Measurements from ENCODE around the gene LGALS7B.
"Not testable (repeated sequence)": the region's sequence is repeated elsewhere in the genome, so short reads cannot be mapped to it uniquely, and the experiment has no call there.

Gene LGALS7B

GRCh38 chr19:38786572-38787265 lies 2.3 kb upstream of the LGALS7B start:
- no peak overlapping the region for H3K27ac ChIP-seq
- TF ChIP-seq, protein P1, sequence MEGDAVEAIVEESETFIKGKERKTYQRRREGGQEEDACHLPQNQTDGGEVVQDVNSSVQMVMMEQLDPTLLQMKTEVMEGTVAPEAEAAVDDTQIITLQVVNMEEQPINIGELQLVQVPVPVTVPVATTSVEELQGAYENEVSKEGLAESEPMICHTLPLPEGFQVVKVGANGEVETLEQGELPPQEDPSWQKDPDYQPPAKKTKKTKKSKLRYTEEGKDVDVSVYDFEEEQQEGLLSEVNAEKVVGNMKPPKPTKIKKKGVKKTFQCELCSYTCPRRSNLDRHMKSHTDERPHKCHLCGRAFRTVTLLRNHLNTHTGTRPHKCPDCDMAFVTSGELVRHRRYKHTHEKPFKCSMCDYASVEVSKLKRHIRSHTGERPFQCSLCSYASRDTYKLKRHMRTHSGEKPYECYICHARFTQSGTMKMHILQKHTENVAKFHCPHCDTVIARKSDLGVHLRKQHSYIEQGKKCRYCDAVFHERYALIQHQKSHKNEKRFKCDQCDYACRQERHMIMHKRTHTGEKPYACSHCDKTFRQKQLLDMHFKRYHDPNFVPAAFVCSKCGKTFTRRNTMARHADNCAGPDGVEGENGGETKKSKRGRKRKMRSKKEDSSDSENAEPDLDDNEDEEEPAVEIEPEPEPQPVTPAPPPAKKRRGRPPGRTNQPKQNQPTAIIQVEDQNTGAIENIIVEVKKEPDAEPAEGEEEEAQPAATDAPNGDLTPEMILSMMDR (conservative IDR thresholded peaks at IDR 0.05): no peak

DNA sequence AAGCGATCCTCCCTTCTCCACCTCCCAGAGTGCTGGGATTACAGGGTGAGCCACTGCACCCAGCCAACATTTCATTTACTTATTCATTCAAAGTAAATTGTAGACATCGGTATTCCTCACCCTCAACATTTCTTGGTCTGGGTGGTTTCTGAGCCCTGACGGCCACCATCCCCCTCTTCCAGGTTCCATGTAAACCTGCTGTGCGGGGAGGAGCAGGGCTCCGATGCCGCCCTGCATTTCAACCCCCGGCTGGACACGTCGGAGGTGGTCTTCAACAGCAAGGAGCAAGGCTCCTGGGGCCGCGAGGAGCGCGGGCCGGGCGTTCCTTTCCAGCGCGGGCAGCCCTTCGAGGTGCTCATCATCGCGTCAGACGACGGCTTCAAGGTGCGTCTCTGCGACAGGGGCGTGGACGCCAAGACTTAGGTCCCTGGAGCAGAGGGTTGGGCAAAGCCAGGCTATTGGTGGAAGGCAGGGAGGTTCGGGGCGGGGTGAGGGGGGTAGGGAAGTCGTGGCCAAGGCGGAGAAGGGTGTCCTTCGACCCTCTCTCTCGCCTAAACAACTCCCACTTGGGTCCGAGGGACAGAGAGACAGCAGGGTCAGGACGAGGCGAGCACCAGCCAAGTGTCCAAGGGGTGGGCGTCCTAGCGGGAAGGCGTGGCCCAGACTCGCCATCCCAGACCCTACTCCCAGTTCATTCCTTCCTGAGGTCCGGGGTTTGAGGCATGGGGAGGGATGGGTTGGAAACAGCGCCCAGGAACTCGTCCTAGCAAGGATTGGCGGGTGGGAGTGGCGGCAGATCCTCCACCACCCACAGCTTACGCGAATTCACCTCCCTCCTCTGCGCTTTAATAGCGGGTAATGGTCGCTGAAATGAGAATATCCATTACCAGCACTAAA lies 1.8 kb downstream of the LGALS7B start:
- H3K27ac ChIP-seq: not testable (repeated sequence)

- H3K27ac ChIP-seq: not testable (repeated sequence)
Measured at GRCh38 chr19:38791451-38792064, 2.6 kb downstream of the LGALS7B start.

- H3K27ac ChIP-seq: no peak overlapping the region
- TF ChIP-seq, protein P1 (conservative IDR thresholded peaks at IDR 0.05): no peak
Measured at GRCh38 chr19:38792250-38793111, 3.5 kb downstream of the LGALS7B start.

- no peak overlapping the region for H3K27ac ChIP-seq
- TF ChIP-seq, protein P1 (conservative IDR thresholded peaks at IDR 0.05): no peak
Measured at GRCh38 chr19:38793177-38793576, 4.2 kb downstream of the LGALS7B start.

GRCh38 chr19:38793671-38794070 lies 4.7 kb downstream of the LGALS7B start:
- TF ChIP-seq, protein P1 (conservative IDR thresholded peaks at IDR 0.05): no peak
- H3K27ac ChIP-seq: no peak overlapping the region

DNA sequence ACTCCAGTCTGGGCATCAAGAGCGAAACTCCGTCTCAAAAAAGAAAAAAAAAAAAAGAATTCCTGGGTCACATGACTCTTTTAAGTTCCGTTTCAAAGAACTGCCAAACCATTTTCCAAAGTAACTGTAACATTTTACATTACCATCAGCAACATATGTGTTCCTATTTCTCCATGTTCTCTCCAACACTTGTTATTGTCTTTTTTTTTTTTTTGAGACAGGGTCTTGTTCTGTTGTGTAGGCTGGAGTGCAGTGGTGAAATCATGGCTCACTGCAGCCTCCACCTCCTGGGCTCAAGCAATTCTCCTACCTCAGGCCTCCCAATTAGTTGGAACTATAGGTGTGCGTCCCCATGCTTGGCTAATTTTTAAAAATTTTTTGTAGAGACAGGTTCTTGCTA lies 6.5 kb downstream of the LGALS7B start:
- H3K27ac ChIP-seq: no peak overlapping the region
- TF ChIP-seq, protein P1 (conservative IDR thresholded peaks at IDR 0.05): no peak

GRCh38 chr19:38796154-38796553 lies 7.2 kb downstream of the LGALS7B start:
- no peak overlapping the region for H3K27ac ChIP-seq
- TF ChIP-seq, protein P1 (conservative IDR thresholded peaks at IDR 0.05): no peak

DNA sequence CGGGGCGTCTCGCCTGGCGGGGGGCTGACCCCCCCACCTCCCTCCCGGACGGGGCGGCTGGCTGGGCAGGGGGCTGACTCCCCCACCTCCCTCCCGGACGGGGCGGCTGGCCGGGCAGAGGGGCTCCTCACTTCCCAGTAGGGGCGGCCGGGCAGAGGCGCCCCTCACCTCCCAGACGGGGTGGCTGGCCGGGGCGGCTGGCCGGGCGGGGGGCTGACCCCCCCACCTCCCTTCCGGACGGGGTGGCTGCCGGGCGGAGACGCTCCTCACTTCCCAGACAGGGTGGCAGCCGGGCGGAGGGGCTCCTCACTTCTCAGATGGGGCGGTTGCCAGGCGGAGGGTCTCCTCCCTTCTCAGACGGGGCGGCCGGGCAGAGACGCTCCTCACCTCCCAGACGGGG lies 8.8 kb downstream of the LGALS7B start:
- not testable (repeated sequence) for H3K27ac ChIP-seq
